HPDE6-E6E7 (cell line): ENCODE measurements around the gene DDX60.

Source experiments
- DNase-seq: peaks from one replicate; pipeline ENCODE4 v3.0.0; 2011; ENCODE audit warnings: missing footprints; ENCODE audit errors: extremely low spot score

The DDX60 gene

DNA sequence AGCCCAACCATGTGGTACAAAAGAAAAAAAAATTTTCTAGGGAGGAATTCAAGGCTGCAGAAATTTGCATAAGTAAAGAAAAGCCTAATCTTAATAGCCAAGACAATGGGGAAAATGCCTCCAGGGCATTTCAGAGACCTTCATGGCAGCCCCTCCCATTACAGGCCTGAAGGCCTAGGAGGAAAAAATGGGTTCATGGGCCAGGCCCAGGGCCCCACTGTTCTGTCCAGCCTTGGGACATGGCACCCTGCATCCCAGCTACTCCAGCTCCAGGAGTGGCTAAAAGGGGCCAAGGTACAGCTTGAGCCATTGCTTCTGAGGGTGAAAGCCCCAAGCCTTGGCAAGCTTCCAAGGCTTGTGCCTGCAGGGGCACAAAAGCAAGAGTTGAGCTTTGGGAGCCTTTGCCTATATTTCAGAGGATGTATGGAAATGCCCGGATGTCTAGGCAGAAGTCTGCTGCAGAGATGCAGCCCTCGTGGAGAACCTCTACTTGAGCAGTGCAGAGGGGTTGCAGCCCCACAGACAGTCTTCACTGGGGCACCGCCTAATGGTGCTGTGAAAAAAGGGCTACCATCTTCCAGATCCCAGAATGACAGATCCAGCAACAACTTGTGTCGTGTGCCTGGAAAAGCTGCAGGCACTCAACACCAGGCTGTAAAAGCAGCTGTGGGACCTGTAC lies 115.2 kb downstream of the DDX60 start:
- no peak for DNase-seq

DNA sequence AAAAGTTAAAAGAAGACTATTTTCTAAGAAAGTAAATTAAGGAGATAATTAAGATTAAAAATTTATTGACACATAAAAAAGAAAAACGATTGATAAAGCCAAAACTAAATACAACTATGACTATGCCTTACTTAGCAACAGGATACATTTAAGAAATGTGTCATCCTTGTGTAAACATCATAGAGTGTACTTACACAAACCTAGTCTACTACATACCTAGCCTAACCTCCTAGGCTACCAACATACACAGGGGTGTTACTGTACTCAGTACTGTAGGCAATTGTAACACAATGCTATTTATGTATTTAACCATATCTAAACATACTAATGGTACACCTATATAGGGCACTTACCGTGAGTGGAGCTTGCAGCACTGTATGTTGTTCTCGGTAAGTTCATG lies 117.9 kb downstream of the DDX60 start:
- no peak for DNase-seq

DNA sequence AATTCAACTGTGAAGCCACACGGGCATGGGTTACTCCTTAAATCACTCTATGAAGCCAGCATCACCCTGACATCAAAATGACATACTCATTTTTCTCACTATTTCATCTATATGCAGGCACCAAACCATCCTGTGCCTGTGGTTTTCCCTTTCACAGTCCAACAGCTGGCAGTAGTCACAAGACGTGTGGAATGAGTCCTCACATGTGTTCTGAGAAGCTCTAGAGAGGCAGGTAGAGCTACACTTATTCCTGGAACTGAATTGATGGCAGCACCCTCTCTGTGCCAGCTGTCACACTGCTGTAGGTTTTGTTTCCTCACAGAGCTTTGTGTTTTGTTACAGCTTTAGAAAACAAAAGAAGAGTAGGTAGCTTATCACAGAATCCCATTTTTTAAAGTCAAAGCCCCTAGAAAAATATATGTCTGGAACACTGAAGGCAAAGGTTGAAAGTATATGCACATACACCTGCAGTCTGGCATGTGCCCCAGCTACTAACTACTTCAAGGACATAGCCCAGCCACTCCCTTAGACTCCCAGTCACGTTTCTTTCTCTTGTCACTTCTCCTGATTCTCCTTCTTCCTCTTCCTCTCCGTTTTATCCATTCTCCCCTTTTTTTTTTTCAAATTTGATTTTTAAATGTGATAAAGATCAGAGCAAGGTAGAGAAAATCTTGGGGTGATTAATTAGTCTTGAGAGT lies 119.1 kb downstream of the DDX60 start:
- DNase-seq, result no peak

DNA sequence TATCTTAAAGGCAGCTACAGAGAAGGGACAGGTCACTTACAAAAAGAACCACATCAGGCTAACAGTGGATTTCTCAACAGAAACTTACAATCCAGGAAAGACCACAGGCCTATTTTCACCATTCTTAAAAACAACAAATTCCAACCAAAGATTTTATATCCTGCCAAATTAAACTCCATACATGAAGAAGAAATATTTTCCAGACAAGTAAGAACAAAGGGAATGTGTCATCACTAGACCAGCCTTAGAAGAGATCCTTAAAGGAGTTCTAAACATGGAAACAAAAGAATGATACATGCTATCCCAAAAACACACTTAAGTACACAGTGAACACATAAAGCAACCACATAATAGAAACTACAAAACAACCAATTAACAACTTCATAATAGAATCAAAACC lies 120.6 kb downstream of the DDX60 start:
- no peak for DNase-seq

DNA sequence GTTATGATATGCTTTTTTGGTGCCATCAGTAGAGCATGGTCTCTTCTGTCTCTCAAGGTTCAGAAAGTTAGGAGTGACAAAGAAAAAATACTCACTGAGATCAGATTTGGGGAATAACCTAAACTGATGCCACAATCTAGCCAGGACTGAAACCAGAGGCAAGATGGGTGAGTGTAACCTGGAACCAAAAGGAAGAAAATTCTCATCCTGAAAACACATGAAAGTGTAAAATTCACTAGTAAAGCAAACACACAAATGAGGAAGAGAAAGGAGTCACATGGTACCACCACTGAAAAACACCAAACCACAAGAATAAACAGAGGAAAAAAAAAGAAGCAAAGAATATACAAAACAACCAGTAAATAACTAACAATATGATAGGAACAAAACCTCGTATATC lies 129.8 kb downstream of the DDX60 start:
- no peak for DNase-seq

DNA sequence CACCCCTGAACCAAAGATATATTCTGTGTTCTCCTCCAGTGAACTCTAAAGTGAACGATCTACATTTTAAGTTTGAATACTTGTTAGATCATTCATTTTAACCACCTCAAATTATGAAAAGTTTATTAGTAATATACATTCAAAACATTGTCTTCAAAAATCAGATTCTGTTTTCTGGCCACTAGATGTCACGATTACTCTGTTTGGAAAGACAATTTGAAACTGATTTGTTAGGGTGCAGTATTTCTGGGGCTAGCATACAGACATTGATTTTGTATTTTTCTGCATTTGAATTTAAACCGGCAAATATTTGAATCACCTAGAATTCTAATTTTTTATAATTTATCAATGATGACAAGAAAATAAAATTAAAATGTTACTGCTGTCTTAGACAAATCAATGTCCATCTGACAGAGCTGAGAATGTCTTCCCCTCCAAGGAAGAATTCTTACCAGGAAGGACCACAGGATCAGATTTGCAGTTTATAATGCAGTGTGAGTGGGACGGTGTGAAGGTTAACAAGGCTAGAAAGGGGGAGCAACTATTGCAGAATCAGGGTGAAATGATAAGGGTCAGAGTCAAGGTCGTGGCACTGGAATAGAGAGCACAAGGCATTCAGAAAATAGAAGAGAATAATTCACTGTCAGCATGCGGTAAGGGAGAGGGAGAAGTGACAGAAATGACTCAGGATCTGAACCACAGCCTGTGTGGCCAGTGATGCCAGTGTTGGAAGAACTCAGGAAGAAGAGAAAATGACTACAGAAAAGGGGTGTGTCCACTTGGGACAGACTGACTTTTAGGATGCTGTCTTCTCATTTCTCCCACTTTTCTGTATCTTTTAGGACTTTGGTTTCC lies 134.6 kb downstream of the DDX60 start:
- no peak for DNase-seq

DNA sequence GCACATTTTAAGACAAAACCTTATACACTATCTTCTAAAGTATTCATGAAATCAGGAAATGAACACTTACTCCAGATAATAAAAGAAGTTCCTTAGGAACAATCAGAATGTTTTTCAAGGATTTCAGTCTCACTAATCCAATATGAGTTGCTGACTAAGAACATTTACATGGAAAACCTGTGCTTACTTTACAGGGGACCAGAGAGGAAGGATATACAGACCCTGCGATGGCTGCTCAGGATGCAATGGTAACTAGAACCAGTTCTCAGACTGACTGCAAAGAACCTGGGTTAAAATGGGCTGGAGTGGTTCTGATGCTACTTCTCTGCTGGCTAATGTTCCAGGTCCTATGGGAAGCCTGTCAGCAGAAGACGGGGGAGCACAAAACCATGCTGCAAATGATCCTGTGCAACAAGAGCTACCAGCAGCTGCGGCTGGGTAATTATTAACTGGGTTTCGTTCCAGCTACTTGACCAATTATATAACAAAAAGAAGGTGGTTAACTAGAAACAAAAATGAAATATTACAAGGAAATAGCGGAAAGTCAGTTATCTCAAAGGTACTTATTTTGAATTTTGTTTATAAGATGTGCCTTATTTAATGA lies 140.9 kb downstream of the DDX60 start:
- DNase-seq, result no peak

DNA sequence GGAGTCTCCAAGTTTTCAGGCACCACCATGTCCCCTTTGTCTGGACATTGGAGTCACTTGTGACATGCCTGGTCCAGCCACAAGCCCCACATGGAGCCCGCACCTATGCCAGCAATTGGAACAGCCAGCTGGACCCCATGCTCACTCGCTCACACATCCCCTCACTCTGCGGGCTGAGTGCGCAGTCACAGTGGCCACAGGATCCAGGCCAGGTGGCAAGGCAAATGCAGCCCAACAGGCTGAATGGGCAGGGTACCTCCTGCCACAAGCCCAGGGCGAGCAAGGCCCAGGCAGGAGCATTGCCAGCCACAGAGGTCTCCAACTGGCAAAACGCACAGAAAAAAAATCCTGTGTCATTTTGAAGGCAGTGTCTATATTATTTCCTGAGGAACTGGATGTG lies 144.2 kb downstream of the DDX60 start:
- no peak for DNase-seq

DNA sequence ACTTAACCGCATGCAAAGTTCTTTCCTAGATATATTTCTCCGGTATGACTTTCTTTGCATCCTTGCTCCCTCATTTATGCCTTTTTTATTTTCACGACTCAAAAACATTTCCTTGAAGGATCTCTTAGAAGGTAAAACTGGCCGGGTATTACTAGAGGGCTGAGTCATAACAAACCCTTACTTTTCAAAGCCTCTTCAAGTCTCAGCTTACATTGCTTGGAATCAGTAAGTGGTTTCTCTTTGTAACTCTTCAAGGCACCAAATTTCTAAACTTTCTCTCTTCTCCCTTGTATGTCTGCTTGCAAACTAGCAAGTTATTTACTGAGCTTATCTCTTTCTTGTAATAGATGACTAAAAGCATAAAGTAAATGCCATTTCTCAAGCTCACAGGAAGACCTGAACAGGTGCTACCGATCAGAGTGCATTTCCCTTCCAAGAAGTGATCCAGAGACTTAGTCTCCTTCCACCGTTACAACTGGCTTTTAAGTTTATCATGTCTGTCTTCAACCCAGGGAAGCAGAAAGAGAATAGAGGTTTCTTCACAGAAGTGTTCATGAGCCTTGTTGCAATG lies 150.8 kb downstream of the DDX60 start:
- no peak for DNase-seq
